PFSK-1 (cell line): ENCODE data around the gene LAMB4.

Experiments
- POLR2AphosphoS5 ChIP-seq: IDR thresholded peaks from 2 replicates; pipeline ENCODE4 v1.6.1; 2012; ENCODE audit warnings: low read depth, mild to moderate bottlenecking, control low read depth, low read length, moderate library complexity
- REST ChIP-seq, 2 experiments: IDR thresholded peaks; 2 replicates each; pipeline versions ENCODE4 v1.6.1 to v1.8.0; 2011 to 2012; ENCODE audit warnings: low read depth in 2 of 2, low read length in 2 of 2, control low read depth in 1 of 2, inconsistent platforms in 1 of 2, mild to moderate bottlenecking in 1 of 2, moderate library complexity in 1 of 2; ENCODE audit not compliant: insufficient read depth in 1 of 2
- SIN3A ChIP-seq: IDR thresholded peaks from 2 replicates; pipeline ENCODE4 v1.6.1; 2012; ENCODE audit warnings: mild to moderate bottlenecking, low read length, moderate library complexity, borderline replicate concordance; ENCODE audit not compliant: insufficient read depth
- TAF1 ChIP-seq: IDR thresholded peaks from 2 replicates; pipeline ENCODE4 v1.6.1; 2012; ENCODE audit warnings: low read length, control low read depth, borderline replicate concordance; ENCODE audit not compliant: insufficient read depth

DNA sequence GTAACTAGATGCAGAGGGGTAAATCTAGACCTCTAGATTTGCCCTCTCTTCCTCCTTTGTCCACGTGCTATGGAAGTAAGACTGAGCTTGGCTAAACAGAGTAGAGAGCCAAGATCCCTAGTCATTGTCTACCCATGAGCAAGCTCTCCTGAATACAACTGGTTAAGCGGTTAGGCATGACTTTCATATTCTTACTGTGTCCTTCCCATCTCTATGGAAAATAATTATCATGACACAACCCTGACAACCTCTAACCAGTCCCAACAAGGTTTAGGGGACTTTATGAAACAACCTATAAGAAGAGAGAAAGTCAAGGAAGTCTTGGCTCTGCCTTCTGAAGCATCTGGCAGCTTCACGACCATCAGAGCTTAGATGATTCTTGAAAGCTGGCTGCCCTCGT, 7.8 kb upstream of the LAMB4 start:
- TF ChIP-seq SIN3A = no peak
- no peak for TF ChIP-seq POLR2AphosphoS5
- TF ChIP-seq REST (IDR thresholded peaks at IDR 0.05; ENCODE audit: insufficient read depth in 1 of 2, low read depth in 2 of 2, low read length in 2 of 2) = no peak
- TF ChIP-seq TAF1 = no peak
